G401.6 (cell line): ENCODE data around the gene MINK1.
A peak's percentile ranks its signal among the peaks of the same experiment; 100 is the strongest.

Experiments used
- FAIRE-seq: peaks from 2 replicates; lab custom pipeline; 2012; peaks lifted over from hg19 to GRCh38; lab: Jason Lieb, UNC

Gene MINK1

GRCh38 chr17:4879601-4880000 is 46.5 kb downstream of the MINK1 start:
- no peak for FAIRE-seq

- FAIRE-seq = no peak
Observed at GRCh38 chr17:4880857-4881256, 47.7 kb downstream of the MINK1 start.

GRCh38 chr17:4881761-4882555 is 48.8 kb downstream of the MINK1 start:
- peak; percentile 42 for FAIRE-seq

GRCh38 chr17:4884489-4884888 is 51.3 kb downstream of the MINK1 start:
- no peak for FAIRE-seq

GRCh38 chr17:4886830-4887229 is 53.7 kb downstream of the MINK1 start:
- FAIRE-seq = no peak

- no peak for FAIRE-seq
Observed at GRCh38 chr17:4887581-4887980, 54.4 kb downstream of the MINK1 start.

GRCh38 chr17:4891411-4892410 is 58.6 kb downstream of the MINK1 start:
- no peak for FAIRE-seq

GRCh38 chr17:4892499-4893221 is 59.5 kb downstream of the MINK1 start:
- FAIRE-seq = no peak

GRCh38 chr17:4893272-4893671 is 60.1 kb downstream of the MINK1 start:
- FAIRE-seq = no peak

- no peak for FAIRE-seq
Observed at GRCh38 chr17:4893721-4894560, 60.8 kb downstream of the MINK1 start.

GRCh38 chr17:4895121-4895520 is 62.0 kb downstream of the MINK1 start:
- no peak for FAIRE-seq

GRCh38 chr17:4895657-4896331 is 62.7 kb downstream of the MINK1 start:
- no peak for FAIRE-seq

GRCh38 chr17:4896332-4897197 is 63.4 kb downstream of the MINK1 start:
- FAIRE-seq = no peak

- no peak for FAIRE-seq
Observed at GRCh38 chr17:4897198-4897687, 64.1 kb downstream of the MINK1 start.

GRCh38 chr17:4897785-4898184 is 64.6 kb downstream of the MINK1 start:
- no peak for FAIRE-seq

- no peak for FAIRE-seq
Observed at GRCh38 chr17:4898351-4898750, 65.2 kb downstream of the MINK1 start.

- no peak for FAIRE-seq
Observed at GRCh38 chr17:4898927-4899326, 65.8 kb downstream of the MINK1 start.

- FAIRE-seq = no peak
Observed at GRCh38 chr17:4899341-4900230, 66.4 kb downstream of the MINK1 start, which contains the start of gene C17orf107. C17orf107 (plus strand) TSS chr17:4899536; CDS start chr17:4899763, 227 bp downstream.
